ENCODE results near the gene RPRML. TPM values are rescaled to one million over a fixed set of nuclear protein-coding genes. Genes with fewer than 3 reads are reported as not detected.
"Not testable (repeated sequence)": the region's sequence is repeated elsewhere in the genome, so short reads cannot be mapped to it uniquely, and the experiment has no call there.

Gene RPRML
- total RNA-seq, 2 donors from 2014 or later = not detected

GRCh38 chr17:46977750-46978488 is 1.1 kb downstream of the RPRML start:
- intact Hi-C loops (cut with DNase I) = no loop called here
- peak; percentile 62 for DNase-seq (ENCODE audit: low spot score)

GRCh38 chr17:46977348-46977747 is 1.7 kb downstream of the RPRML start:
- DNase-seq (ENCODE audit: low spot score) = peak; percentile 40
- intact Hi-C loops (cut with DNase I) = no loop called here

- intact Hi-C loops (cut with DNase I) = no loop called here
- peak; percentile 28 for DNase-seq (ENCODE audit: low spot score)
These were observed 2.3 kb downstream of the RPRML start for GRCh38 chr17:46976626-46977270.

GRCh38 chr17:46975287-46975686 is 3.8 kb downstream of the RPRML start:
- intact Hi-C loops (cut with DNase I) = no loop called here
- peak; percentile 13 for DNase-seq (ENCODE audit: low spot score)

DNA sequence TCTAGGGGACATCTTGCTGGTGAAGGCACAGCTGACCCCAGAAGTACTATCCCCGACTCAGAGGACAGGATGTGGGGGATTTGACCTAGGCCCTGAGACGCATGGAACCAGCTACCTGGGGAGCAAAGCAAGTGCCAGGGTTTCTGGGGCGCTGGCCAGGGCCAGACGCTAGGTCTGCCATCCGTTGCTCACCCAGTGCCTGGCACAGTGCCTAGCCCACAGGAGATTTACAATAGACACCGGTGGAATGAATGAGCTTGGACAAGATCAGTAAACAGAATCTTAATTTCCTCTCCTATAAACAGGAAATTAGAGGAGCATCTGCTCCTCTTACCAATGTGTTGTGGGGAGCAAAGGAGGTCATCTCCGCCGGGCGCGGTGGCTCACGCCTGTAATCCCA is 5.0 kb downstream of the RPRML start:
- intact Hi-C loops (cut with DNase I) = no loop called here
- DNase-seq (ENCODE audit: low spot score) = peak; percentile 53

- peak; percentile 68 for DNase-seq (ENCODE audit: low spot score)
- intact Hi-C loops (cut with DNase I) = no loop called here
These were observed 6.7 kb downstream of the RPRML start for GRCh38 chr17:46972346-46972745.

GRCh38 chr17:46971647-46972300 is 7.3 kb downstream of the RPRML start:
- peak; percentile 44 for DNase-seq (ENCODE audit: low spot score)
- intact Hi-C loops (cut with DNase I) = no loop called here

GRCh38 chr17:46968896-46969295 is 10.2 kb downstream of the RPRML start:
- DNase-seq (ENCODE audit: low spot score) = no peak
- intact Hi-C loops (cut with DNase I) = no loop called here

DNA sequence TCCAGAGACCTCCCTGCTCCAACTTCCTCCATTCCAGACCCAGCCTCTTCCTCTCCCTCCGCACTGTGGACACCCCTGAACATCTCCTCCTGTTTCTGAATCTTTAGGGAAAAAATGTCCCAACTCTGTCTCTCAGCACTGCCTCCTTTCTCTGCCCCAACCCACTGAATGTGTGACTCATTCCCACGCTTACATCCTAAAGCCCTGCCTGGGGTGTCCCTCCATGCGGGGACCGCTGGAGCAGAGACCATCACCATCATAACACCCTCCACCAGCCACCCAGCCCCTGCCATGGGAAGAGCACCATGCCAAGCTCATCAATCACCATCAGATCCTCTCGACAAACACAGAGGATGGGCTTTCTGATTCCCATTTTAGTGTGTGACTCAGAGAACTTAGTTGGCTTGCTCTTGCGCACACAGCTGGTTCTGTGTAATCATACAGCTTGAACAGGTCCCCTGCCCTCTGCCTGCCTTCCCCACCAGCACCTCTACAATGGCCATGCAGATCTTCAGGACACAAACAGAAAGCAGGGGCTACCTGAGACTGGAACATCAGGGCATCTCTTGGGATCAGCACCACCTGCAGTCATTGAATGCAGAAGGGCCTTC is 10.7 kb downstream of the RPRML start:
- DNase-seq (ENCODE audit: low spot score) = peak; percentile 64
- intact Hi-C loops (cut with DNase I) = no loop called here

DNA sequence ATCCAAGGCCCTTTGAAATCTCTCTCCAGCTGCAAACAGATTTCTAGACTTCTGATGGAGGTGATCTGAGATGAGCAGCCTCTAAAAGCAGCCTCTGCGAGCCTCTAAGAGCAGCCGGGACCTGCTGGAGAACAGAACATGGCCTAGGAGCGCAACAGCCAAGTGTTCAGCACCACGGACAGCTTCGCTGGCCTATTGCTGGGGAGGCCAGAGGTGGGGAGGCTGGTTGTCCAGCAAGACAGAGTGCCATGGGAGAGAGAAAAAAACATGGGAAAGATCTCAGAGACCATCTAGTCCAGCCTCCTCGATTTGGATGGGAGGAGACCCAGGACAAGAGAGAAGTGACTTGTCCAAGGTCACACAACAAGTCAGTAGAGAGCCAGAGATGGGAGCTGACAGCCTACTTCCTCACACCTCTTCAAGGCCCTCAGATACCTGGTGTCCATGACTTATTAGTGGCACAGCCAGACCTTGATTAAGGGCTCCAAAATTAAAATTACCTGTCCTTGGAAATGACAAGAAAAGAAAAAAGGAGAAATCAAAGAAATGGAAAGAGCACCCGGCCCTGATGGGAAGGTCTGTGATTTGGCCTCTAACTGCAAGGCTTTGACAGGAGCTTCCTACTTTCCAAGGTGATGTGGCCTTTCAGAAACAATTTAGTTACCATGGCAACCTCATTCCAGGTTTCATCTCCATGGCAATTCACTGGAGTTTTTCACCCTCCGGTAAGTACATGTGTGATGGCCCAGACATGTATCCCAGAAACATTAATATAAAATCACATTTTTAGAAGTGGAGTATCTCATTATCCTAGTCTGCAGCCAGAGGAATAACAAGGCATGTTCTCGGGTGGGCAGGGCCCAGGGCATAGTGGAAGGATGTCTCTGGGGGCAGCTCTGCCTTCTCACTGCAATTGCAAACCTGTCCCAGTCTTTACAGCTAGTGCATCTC is 14.5 kb downstream of the RPRML start:
- peak; percentile 43 for DNase-seq (ENCODE audit: low spot score)
- intact Hi-C loops (cut with DNase I) = no loop called here

DNA sequence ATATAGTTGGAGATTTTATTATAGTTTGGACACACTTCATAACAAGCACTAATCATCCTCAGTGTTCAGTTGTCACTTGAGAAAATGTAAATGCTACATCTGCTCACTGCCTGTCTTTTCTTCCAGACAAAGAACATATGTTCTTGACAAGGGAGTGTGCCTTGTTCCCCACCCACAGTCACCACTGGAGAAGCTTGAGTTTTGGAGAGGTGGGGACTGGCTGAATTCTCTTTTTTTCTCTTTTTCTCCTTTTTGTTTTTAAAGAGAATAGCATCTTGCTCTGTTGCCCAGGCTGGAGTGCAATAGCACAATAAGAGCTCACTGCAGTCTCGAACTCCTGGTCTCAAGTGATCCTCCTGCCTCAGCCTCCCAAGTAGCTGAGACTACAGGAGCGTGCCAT is 15.5 kb downstream of the RPRML start:
- intact Hi-C loops (cut with DNase I) = no loop called here
- no peak for DNase-seq (ENCODE audit: low spot score)

GRCh38 chr17:46962374-46962790 is 16.7 kb downstream of the RPRML start:
- intact Hi-C loops (cut with DNase I) = no loop called here
- DNase-seq (ENCODE audit: low spot score) = peak; percentile 18

- intact Hi-C loops (cut with DNase I) = no loop called here
- no peak for DNase-seq (ENCODE audit: low spot score)
These were observed 18.9 kb downstream of the RPRML start for GRCh38 chr17:46960152-46960551.

- peak; percentile 53 for DNase-seq (ENCODE audit: low spot score)
- intact Hi-C loops (cut with DNase I) = no loop called here
These were observed 20.9 kb downstream of the RPRML start for GRCh38 chr17:46958041-46958591.

DNA sequence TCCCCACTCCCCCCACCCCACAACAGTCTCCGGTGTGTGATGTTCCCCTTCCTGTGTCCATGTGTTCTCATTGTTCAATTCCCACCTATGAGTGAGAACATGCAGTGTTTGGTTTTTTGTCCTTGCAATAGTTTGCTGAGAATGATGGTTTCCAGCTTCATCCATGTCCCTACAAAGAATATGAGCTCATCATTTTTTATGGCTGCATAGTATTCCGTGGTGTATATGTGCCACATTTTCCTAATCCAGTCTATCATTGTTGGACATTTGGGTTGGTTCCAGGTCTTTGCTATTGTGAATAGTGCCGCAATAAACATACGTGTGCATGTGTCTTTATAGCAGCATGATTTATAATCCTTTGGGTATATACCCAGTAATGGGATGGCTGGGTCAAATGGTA is 25.9 kb downstream of the RPRML start:
- intact Hi-C loops (cut with DNase I); DNase-seq (ENCODE audit: low spot score): not testable (repeated sequence)

DNA sequence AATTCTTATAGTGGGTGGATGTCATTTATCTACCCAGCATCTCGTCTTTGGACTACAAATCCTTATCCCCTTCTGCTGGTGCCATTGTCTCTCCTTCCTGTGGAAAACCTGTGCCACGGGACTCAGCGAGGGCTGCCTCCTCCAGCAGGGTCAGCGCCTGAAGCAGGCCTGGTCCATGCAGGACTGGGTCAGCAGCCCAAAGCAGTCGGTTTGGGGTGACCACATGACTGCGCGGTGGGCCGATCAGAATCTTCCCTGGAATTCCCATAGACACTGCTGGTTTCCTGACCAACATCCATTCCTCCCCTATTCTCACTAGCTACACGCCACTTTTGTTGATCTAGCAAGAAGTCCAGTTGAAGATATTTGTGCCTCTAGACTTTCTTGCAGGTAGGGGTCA is 26.9 kb downstream of the RPRML start:
- intact Hi-C loops (cut with DNase I) = no loop called here
- peak; percentile 54 for DNase-seq (ENCODE audit: low spot score)

- DNase-seq (ENCODE audit: low spot score) = peak; percentile 34
- intact Hi-C loops (cut with DNase I) = no loop called here
These were observed 27.3 kb downstream of the RPRML start for GRCh38 chr17:46951706-46952105.

DNA sequence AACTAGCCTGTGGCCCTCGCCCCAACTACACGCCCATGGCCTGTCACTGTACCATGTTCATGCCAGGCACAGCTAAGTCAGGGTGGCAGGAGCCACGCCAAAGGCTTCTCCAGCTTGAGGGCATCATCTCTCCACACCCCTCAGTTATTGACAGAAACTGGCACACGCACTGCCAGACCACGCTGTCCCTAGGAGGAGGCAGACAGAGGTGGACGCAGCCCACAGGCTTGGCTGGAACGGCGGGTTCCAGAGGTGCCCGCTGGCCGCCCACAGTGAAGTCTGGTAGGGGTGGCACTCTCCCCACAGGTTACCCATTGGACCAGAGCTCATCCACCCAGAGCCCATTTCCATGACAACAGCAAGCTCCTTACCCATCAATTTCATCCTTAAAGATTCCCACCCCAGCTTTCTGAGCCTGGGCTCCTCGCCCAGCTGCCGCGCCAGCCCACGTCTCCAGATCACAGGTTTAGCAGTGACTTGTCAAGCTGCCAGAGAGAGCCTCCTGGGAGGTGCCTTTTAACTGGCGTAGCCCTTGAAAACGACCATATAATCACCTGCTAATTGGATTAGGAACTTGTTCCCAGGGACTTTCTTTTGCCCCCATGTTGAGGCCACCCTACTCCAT is 27.9 kb downstream of the RPRML start:
- intact Hi-C loops (cut with DNase I) = no loop called here
- DNase-seq (ENCODE audit: low spot score) = peak; percentile 70
